Measurements from ENCODE around the gene SLC27A6. TPM values are rescaled to one million over a fixed set of nuclear protein-coding genes. Genes with fewer than 3 reads are reported as not detected.

The SLC27A6 gene
- total RNA-seq, 1 experiment from 2014 or later, result 7.9 TPM

DNA sequence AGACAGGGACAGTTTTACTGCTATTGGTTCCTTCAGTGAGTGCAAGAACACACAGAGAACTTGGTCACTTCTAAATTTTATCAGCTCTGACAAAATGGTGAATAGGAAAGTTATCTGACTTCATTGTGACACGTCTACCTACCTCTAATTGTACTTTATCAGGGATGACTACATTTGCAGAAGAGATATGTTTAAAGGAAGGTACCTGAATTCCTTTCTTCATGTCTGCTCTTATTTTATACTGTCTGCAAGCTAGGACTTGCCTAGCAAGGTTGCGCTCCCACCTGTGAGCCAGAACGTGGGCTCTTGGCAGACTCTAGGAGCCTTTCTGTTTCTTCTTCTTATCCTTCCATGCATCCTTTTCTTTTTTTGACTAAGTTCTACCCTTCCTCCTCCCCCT lies 1.6 kb downstream of the SLC27A6 start:
- ATAC-seq (no peak), DNase-seq (ENCODE audit: low read depth, low spot score) (no peak)
- no peak overlapping the region for H3K4me2 ChIP-seq (ENCODE audit: low read length)
- no peak overlapping the region for H3K9ac ChIP-seq (ENCODE audit: low read length)
- POLR2A ChIA-PET, result interaction anchor here (2.4 kb wide), 1 partner anchor 128 kb away, joined by 5 read pairs; the partner anchor contains the start of gene ISOC1
- no peaks in the 10 kb centered on the region for H3K9me2 ChIP-seq (ENCODE audit: insufficient read depth)
- no peak overlapping the region for H3K27ac ChIP-seq (ENCODE audit: low read depth, low read length)
- intact Hi-C loops (cut with micrococcal nuclease), result no loop called here
- BruUV-seq (replicated peaks), result no TSS peak
- H3K36me3 ChIP-seq (ENCODE audit: control insufficient read depth in 1 of 2, insufficient read depth in 2 of 2, low read length in 2 of 2), result no peaks in the 10 kb centered on the region
- H3K4me3 ChIP-seq (replicated peaks in 1 of 2; ENCODE audit: low read depth in 1 of 2, low read length in 2 of 2), result no peak overlapping the region
- no peaks in the 10 kb centered on the region for H3K27me3 ChIP-seq (ENCODE audit: insufficient read depth, low read length)
- no peaks in the 10 kb centered on the region for H4K20me1 ChIP-seq (ENCODE audit: insufficient read depth)
- TF ChIP-seq, protein P1, sequence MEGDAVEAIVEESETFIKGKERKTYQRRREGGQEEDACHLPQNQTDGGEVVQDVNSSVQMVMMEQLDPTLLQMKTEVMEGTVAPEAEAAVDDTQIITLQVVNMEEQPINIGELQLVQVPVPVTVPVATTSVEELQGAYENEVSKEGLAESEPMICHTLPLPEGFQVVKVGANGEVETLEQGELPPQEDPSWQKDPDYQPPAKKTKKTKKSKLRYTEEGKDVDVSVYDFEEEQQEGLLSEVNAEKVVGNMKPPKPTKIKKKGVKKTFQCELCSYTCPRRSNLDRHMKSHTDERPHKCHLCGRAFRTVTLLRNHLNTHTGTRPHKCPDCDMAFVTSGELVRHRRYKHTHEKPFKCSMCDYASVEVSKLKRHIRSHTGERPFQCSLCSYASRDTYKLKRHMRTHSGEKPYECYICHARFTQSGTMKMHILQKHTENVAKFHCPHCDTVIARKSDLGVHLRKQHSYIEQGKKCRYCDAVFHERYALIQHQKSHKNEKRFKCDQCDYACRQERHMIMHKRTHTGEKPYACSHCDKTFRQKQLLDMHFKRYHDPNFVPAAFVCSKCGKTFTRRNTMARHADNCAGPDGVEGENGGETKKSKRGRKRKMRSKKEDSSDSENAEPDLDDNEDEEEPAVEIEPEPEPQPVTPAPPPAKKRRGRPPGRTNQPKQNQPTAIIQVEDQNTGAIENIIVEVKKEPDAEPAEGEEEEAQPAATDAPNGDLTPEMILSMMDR (IDR thresholded peaks at IDR 0.05 in 2 of 3, conservative IDR thresholded peaks at IDR 0.05 in 1 of 3; ENCODE audit: borderline replicate concordance in 1 of 3, insufficient read depth in 1 of 3, low read depth in 2 of 3, low read length in 2 of 3), result no peak
- TF ChIP-seq EZH2 (IDR thresholded peaks at IDR 0.05) (no peak), CBX3 (IDR thresholded peaks at IDR 0.05; ENCODE audit: low read depth) (no peak), POLR2AphosphoS5 (IDR thresholded peaks at IDR 0.05; ENCODE audit: low read depth, low read length) (no peak), RAD21 (IDR thresholded peaks at IDR 0.05; ENCODE audit: low read depth) (no peak), POLR2A (IDR thresholded peaks at IDR 0.05; ENCODE audit: borderline replicate concordance, extremely low read depth, insufficient read depth, insufficient read length) (no peak), CEBPB (IDR thresholded peaks at IDR 0.05; ENCODE audit: low read depth) (no peak), TCF7L2 (IDR thresholded peaks at IDR 0.05; ENCODE audit: borderline replicate concordance, extremely low read depth, insufficient read depth, insufficient read length) (no peak), JUND (IDR thresholded peaks at IDR 0.05) (no peak), SP1 (IDR thresholded peaks at IDR 0.05; ENCODE audit: low read depth) (no peak), FOSL1 (IDR thresholded peaks at IDR 0.05; ENCODE audit: low read depth) (no peak), EGR1 (IDR thresholded peaks at IDR 0.05; ENCODE audit: low read depth) (no peak), SRF (IDR thresholded peaks at IDR 0.05; ENCODE audit: low read depth) (no peak), ZFX (IDR thresholded peaks at IDR 0.05) (no peak), YY1 (IDR thresholded peaks at IDR 0.05; ENCODE audit: extremely low read depth, insufficient replicate concordance, low read depth, low read length) (no peak)
- TF ChIP-seq, protein P2, sequence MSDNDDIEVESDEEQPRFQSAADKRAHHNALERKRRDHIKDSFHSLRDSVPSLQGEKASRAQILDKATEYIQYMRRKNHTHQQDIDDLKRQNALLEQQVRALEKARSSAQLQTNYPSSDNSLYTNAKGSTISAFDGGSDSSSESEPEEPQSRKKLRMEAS (IDR thresholded peaks at IDR 0.05), result no peak
- TF ChIP-seq, protein P3, sequence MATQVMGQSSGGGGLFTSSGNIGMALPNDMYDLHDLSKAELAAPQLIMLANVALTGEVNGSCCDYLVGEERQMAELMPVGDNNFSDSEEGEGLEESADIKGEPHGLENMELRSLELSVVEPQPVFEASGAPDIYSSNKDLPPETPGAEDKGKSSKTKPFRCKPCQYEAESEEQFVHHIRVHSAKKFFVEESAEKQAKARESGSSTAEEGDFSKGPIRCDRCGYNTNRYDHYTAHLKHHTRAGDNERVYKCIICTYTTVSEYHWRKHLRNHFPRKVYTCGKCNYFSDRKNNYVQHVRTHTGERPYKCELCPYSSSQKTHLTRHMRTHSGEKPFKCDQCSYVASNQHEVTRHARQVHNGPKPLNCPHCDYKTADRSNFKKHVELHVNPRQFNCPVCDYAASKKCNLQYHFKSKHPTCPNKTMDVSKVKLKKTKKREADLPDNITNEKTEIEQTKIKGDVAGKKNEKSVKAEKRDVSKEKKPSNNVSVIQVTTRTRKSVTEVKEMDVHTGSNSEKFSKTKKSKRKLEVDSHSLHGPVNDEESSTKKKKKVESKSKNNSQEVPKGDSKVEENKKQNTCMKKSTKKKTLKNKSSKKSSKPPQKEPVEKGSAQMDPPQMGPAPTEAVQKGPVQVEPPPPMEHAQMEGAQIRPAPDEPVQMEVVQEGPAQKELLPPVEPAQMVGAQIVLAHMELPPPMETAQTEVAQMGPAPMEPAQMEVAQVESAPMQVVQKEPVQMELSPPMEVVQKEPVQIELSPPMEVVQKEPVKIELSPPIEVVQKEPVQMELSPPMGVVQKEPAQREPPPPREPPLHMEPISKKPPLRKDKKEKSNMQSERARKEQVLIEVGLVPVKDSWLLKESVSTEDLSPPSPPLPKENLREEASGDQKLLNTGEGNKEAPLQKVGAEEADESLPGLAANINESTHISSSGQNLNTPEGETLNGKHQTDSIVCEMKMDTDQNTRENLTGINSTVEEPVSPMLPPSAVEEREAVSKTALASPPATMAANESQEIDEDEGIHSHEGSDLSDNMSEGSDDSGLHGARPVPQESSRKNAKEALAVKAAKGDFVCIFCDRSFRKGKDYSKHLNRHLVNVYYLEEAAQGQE (IDR thresholded peaks at IDR 0.05; ENCODE audit: low read depth), result no peak
- TF ChIP-seq, protein P4, sequence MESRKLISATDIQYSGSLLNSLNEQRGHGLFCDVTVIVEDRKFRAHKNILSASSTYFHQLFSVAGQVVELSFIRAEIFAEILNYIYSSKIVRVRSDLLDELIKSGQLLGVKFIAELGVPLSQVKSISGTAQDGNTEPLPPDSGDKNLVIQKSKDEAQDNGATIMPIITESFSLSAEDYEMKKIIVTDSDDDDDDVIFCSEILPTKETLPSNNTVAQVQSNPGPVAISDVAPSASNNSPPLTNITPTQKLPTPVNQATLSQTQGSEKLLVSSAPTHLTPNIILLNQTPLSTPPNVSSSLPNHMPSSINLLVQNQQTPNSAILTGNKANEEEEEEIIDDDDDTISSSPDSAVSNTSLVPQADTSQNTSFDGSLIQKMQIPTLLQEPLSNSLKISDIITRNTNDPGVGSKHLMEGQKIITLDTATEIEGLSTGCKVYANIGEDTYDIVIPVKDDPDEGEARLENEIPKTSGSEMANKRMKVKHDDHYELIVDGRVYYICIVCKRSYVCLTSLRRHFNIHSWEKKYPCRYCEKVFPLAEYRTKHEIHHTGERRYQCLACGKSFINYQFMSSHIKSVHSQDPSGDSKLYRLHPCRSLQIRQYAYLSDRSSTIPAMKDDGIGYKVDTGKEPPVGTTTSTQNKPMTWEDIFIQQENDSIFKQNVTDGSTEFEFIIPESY (IDR thresholded peaks at IDR 0.05; ENCODE audit: extremely low read depth, insufficient replicate concordance, low read length), result no peak
- CTCF ChIA-PET, result no interaction called here
- no peaks in the 10 kb centered on the region for H3K79me2 ChIP-seq (ENCODE audit: insufficient read depth, low read length)
- H2AFZ ChIP-seq (ENCODE audit: low read depth, low read length, poor library complexity, severe bottlenecking), result no peak overlapping the region
- RAD21 ChIA-PET (ENCODE audit: low non-redundant PET in 1 of 2, low total read pairs in 2 of 2, uncharacterized antibody in 2 of 2, unreplicated experiment in 2 of 2), result no interaction called here
- peaks cover 6 to 16% of the 10 kb centered on the region in 2 experiments; a peak in 3 of 4 replicates for H3K4me1 ChIP-seq (ENCODE audit: control insufficient read depth in 1 of 2, insufficient read depth in 2 of 2, low read length in 2 of 2)
- H3K9me3 ChIP-seq (ENCODE audit: control insufficient read depth in 1 of 2, insufficient read depth in 1 of 2, low read depth in 1 of 2, low read length in 2 of 2), result no peaks in the 10 kb centered on the region
